Neural progenitor cell (in vitro differentiated cells): ENCODE measurements around the gene OBSL1.

ENCODE experiments used
- CTCF ChIP-seq: fragments of 200-600 bp; sonication (generic); IDR thresholded peaks from 2 replicates; pipeline ENCODE4 v1.5.1; 2017; ENCODE audit warnings: antibody characterized with exemption, mild to moderate bottlenecking
- EZH2 ChIP-seq: fragments of 200-600 bp; sonication (generic); IDR thresholded peaks from 2 replicates; pipeline ENCODE4 v1.6.1; 2017; ENCODE audit warnings: antibody characterized with exemption, mild to moderate bottlenecking, moderate library complexity
- EZH2phosphoT487 ChIP-seq: fragments of 200-600 bp; sonication (generic); IDR thresholded peaks from 2 replicates; pipeline ENCODE4 v1.6.1; 2017; ENCODE audit warnings: antibody characterized with exemption

- TF ChIP-seq CTCF (no peak), EZH2phosphoT487 (no peak), EZH2 (no peak)
Measured at GRCh38 chr2:219514196-219514761, 57.1 kb downstream of the OBSL1 start, which contains the start of gene ASIC4.
